Heart left ventricle (tissue), 13 donors: ENCODE results near the gene PIM3.

Source experiments
- POLR2A ChIP-seq, 2 donors: fragments of 450-650 bp; IDR thresholded peaks; one replicate each; pipeline ENCODE4 v1.6.1; 2017; ENCODE audit warnings: antibody characterized with exemption in 2 of 2, mild to moderate bottlenecking in 2 of 2, moderate library complexity in 2 of 2
- TF ChIP-seq, protein P1 (sequence below), 12 donors: fragments of 200-600 bp; sonication (generic) in 4 of 12; IDR thresholded peaks; one replicate each; pipeline versions ENCODE4 v1.5.0 to v1.8.0; 2018 to 2022; ENCODE audit warnings: antibody characterized with exemption in 12 of 12, mild to moderate bottlenecking in 5 of 12
- donor health status: ischemic (EF 13 %, LVEDD 7.1; RV severe dilation, severe dysfunction).
- donor health status: DM: no; HTN: yes; CAD: no.
- donor health status: DM: no; HTN: no; CAD: no.
- donor health status: ischemic (EF 25% LVEDD 6.9; RV normal size, moderate dysfunction).
- donor health status: ischemic (EF 25% LVEDD 5.7; RV mildly dilated, moderate dysfunction).
- donor health status: ischemic (EF 35%, LVEDD 5.7; RV mildly dilated, moderate dysfunction).
- donor health status: nonischemic (EF 11% LVEDD 7.7; RV severe dilation, severe dysfunction).
- donor health status: DM: yes; HTN: yes; CAD: no.
- donor health status: PGD.
- donor health status: ischemic (EF 29% LVEDD 5.4; RV normal size, mild dysfunction).
- donor health status: nonischemic (EF 23%, LVEDD 6.1; RV moderate dilation, normal function).

DNA sequence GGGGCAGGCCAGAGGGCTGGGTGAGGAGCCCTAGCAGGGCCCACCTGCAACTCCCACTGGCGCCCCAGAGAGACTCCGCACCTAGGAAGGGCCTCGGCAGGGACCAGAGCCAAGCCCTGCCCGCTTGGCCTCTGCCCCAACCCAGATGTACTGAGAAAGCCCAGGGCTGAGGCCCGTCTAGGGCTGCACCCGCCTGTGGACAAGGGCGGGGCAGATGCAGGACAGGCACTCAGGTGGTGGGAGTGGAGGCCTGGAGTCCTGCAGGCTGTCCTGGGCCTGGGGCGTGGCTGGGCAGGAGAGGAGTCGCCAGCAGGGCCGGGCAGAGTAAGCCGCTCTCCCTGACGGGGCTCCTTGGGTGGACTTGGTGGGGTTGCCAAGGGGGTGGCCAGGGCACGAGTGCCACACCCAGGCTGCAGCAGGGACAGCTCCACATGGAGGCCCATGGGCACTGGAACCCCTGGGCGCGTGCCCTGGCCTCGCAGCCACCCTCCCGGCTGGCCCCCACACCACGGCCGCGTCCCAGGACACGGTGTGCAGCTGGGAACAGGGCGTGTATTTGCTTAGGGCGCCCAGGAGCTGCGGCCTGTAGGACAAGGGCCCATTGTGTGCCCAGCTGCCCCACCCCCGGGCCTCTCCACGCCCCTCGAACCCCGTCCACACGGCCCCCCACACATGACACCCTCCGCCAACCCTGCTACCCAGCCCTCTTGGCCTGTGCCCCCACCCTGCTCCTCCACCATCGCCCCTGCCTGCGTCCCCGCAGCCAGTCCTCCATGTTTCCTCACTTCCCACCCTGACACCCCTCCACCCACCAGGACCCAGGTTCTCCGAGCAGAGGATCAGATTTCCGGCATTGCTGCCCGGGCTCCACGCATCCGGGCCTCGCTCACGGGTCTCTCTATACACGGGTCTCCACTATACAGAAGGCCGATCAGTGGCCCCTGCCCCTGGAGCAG is 11.3 kb upstream of the PIM3 start:
- no peak for TF ChIP-seq POLR2A (IDR thresholded peaks at IDR 0.05)
- TF ChIP-seq, protein P1, sequence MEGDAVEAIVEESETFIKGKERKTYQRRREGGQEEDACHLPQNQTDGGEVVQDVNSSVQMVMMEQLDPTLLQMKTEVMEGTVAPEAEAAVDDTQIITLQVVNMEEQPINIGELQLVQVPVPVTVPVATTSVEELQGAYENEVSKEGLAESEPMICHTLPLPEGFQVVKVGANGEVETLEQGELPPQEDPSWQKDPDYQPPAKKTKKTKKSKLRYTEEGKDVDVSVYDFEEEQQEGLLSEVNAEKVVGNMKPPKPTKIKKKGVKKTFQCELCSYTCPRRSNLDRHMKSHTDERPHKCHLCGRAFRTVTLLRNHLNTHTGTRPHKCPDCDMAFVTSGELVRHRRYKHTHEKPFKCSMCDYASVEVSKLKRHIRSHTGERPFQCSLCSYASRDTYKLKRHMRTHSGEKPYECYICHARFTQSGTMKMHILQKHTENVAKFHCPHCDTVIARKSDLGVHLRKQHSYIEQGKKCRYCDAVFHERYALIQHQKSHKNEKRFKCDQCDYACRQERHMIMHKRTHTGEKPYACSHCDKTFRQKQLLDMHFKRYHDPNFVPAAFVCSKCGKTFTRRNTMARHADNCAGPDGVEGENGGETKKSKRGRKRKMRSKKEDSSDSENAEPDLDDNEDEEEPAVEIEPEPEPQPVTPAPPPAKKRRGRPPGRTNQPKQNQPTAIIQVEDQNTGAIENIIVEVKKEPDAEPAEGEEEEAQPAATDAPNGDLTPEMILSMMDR (IDR thresholded peaks at IDR 0.05), result no peak
